Measurements from ENCODE around the gene EFHD1. TPM values are rescaled to one million over a fixed set of nuclear protein-coding genes. Genes with fewer than 3 reads are reported as not detected.

EFHD1 gene, protein sequence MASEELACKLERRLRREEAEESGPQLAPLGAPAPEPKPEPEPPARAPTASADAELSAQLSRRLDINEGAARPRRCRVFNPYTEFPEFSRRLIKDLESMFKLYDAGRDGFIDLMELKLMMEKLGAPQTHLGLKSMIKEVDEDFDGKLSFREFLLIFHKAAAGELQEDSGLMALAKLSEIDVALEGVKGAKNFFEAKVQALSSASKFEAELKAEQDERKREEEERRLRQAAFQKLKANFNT
- total RNA-seq (2016; rRNA removed; fragmentation: Illumina TruSeq; extraction: Trizol), result 0.09 and 0.17 TPM in 2 replicates
- total RNA-seq (2016; cell fraction: cytosol; rRNA removed; fragmentation: Illumina TruSeq; extraction: Trizol; ENCODE audit: low read depth), result not detected in 2 replicates
- total RNA-seq (2016; cell fraction: insoluble cytoplasmic fraction; rRNA removed; fragmentation: Illumina TruSeq; extraction: Trizol), result 0.19 TPM in 1 of 2 replicates, not detected in the other
- total RNA-seq (2016; cell fraction: membrane; rRNA removed; fragmentation: Illumina TruSeq; extraction: Trizol), result 0.14 and 0.19 TPM in 2 replicates
- 0.25 TPM in 1 of 2 replicates, not detected in the other for total RNA-seq (2016; cell fraction: nucleus; rRNA removed; fragmentation: Illumina TruSeq; extraction: Trizol)
- polyA plus RNA-seq (2011; rRNA removed), result 0.24 TPM in 1 of 2 replicates, not detected in the other
- 0.19 and 0.21 TPM in 2 replicates for polyA plus RNA-seq (2011; cell fraction: cytosol; rRNA removed)
- 0.19 TPM in 1 of 2 replicates, not detected in the other for polyA plus RNA-seq (2011; cell fraction: nucleus; rRNA removed)
- polyA plus RNA-seq (2012), result 0.51 and 0.62 TPM in 2 replicates
- not detected in 2 replicates for polyA plus RNA-seq (2016; cell fraction: cytosol; fragmentation: Illumina TruSeq; extraction: Trizol; ENCODE audit: low read depth)
- 0.23 and 0.31 TPM in 2 replicates for polyA plus RNA-seq (2016; cell fraction: insoluble cytoplasmic fraction; fragmentation: Illumina TruSeq; extraction: Trizol; ENCODE audit: low read depth)
- 0.17 and 0.29 TPM in 2 replicates for polyA plus RNA-seq (2016; cell fraction: membrane; fragmentation: Illumina TruSeq; extraction: Trizol; ENCODE audit: low read depth)
- polyA plus RNA-seq (2016; cell fraction: nucleus; fragmentation: Illumina TruSeq; extraction: Trizol; ENCODE audit: insufficient read depth, low read depth), result 0.20 TPM in 1 of 2 replicates, not detected in the other
- 0.16 and 0.32 TPM in 2 replicates for polyA minus RNA-seq (2011; rRNA and poly(A)+ RNA removed; ENCODE audit: low replicate concordance)
- not detected in 2 replicates for polyA minus RNA-seq (2011; cell fraction: cytosol; rRNA and poly(A)+ RNA removed)
- not detected in 2 replicates for polyA minus RNA-seq (2011; cell fraction: nucleus; rRNA and poly(A)+ RNA removed)
- Bru-seq, nascent RNA, result percentile 15 among the genes with signal in this experiment
- BruChase-seq, experiment 1, labeled RNA remaining after a 6-hour chase, result percentile 20 among the genes with signal in this experiment
- percentile 26 among the genes with signal in this experiment for BruChase-seq, experiment 2, labeled RNA remaining after a 2-hour chase
- long read RNA-seq, experiment 1, result 0 reads
- long read RNA-seq, experiment 2, result 0 reads

DNA sequence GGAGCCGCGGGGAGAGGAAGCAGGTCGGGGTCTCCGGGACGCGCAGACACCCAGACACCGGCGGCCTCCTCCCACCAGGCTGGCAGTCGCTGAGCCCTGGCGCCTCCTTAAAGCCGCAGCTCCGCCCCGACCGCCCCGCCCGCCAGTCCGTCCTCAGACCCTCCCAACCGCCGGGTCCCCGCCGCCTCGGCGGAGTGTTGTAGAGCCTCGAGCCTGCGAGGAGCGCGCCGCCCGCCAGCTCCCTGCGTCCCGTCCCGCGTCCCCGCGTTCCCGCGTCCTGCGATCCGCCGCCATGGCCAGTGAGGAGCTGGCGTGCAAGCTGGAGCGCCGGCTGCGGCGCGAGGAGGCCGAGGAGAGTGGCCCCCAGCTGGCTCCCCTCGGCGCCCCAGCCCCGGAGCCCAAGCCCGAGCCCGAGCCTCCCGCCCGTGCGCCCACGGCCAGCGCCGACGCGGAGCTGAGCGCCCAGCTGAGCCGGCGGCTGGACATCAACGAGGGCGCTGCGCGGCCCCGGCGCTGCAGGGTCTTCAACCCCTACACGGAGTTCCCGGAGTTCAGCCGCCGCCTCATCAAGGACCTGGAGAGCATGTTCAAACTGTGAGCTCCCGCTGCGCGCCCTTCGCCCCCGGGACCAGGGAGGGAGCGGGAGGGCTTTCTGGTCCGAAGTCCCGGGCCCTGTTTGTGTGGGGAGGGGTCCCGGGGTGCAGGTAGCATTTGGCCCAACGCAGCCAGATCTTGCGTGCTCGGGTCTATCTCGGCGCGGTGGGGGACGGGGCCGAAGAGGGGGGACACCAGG, at the start of gene EFHD1:
Gene EFHD1 (plus strand): TSS at position 192 of the 793 bp plus-strand sequence. CDS start 101 bp downstream, at position 293.
- peak within 1 kb of the TSS; percentile 85 for H3K4me2 ChIP-seq (ENCODE audit: low read depth, low read length)
- no TSS peak for BruUV-seq (replicated peaks)
- DNase-seq (ENCODE audit: low spot score), result no peak
- H3K27ac ChIP-seq (ENCODE audit: extremely low read length, insufficient read depth, low read length), result no peak within 1 kb of the TSS
- H2AFZ ChIP-seq (ENCODE audit: low read length), result no peak within 1 kb of the TSS
- H3K9ac ChIP-seq (ENCODE audit: insufficient read depth, low read depth, low read length), result no peak within 1 kb of the TSS
- ChIA-PET POLR2A (interaction anchor here (0.7 to 1.1 kb wide), 2 partner anchors 9 to 82 kb away, joined by 3 to 4 read pairs; no protein-coding TSS in a partner anchor), CTCF (ENCODE audit: low intra/inter-chr PET ratio, low total read pairs) (no interaction called here)
- ATAC-seq, result peak; percentile 72
- peak within 1 kb of the TSS; percentile 48 to 70 (median 62) for H3K4me3 ChIP-seq (replicated peaks in 1 of 3; ENCODE audit: insufficient read depth in 1 of 3, low read depth in 2 of 3, low read length in 3 of 3)
- peaks cover 15 to 54% of the 10 kb centered on the region in 2 experiments for H3K27me3 ChIP-seq (ENCODE audit: control insufficient read depth in 1 of 2, insufficient read depth in 2 of 2, low read length in 2 of 2)
- intact Hi-C loops (cut with micrococcal nuclease; ENCODE audit: unreplicated experiment), result no loop called here
- 0% methylated on average over 18 of the region's 90 CpGs for WGBS (ENCODE audit: low lambda C conversion rate)
- no peaks in the 10 kb centered on the region for H3K79me2 ChIP-seq (ENCODE audit: insufficient read depth, low read length)
- no peaks in the 10 kb centered on the region for H3K9me3 ChIP-seq (ENCODE audit: low read length)
- no peaks in the 10 kb centered on the region for H4K20me1 ChIP-seq (ENCODE audit: insufficient read depth, low read length)
- no peak for FAIRE-seq
- in situ Hi-C loops (cut with HindIII; ENCODE audit: extremely low pct_ligation_motif_present, low pct_unique_long_range_greater_than_20kb), result no loop called here
- H3K36me3 ChIP-seq (replicated peaks in 1 of 2; ENCODE audit: control insufficient read depth in 1 of 2, insufficient read depth in 2 of 2, low read length in 2 of 2), result no peaks in the 10 kb centered on the region
- peaks cover 27% of the 10 kb centered on the region for H3K4me1 ChIP-seq (ENCODE audit: insufficient read depth, low read length)
- TF ChIP-seq ZBTB20 (CRISPR knock-in tag; IDR thresholded peaks at IDR 0.05; ENCODE audit: borderline replicate concordance, low read depth) (peak; percentile 29; the same call in 1 of the 2 replicates), ZNF780A (CRISPR knock-in tag; IDR thresholded peaks at IDR 0.05) (peak; percentile 85; the same call in 1 of the 2 replicates), SAFB2 (CRISPR knock-in tag; IDR thresholded peaks at IDR 0.05; ENCODE audit: borderline replicate concordance, low read depth) (peak; percentile 65; the same call in 1 of the 2 replicates), ZNF883 (CRISPR knock-in tag; IDR thresholded peaks at IDR 0.05; ENCODE audit: not compliant biosample characterization) (peak; percentile 98), ZNF563 (CRISPR knock-in tag; IDR thresholded peaks at IDR 0.05) (peak; percentile 99), ZBTB7A (CRISPR knock-in tag; IDR thresholded peaks at IDR 0.05) (peak; percentile 52), PRPF4 (IDR thresholded peaks at IDR 0.05; ENCODE audit: low read depth, low read length, poor library complexity, severe bottlenecking) (no peak), FLYWCH1 (CRISPR knock-in tag; IDR thresholded peaks at IDR 0.05) (peak; percentile 97; the same call in 1 of the 2 replicates)
- TF ChIP-seq, protein P1, sequence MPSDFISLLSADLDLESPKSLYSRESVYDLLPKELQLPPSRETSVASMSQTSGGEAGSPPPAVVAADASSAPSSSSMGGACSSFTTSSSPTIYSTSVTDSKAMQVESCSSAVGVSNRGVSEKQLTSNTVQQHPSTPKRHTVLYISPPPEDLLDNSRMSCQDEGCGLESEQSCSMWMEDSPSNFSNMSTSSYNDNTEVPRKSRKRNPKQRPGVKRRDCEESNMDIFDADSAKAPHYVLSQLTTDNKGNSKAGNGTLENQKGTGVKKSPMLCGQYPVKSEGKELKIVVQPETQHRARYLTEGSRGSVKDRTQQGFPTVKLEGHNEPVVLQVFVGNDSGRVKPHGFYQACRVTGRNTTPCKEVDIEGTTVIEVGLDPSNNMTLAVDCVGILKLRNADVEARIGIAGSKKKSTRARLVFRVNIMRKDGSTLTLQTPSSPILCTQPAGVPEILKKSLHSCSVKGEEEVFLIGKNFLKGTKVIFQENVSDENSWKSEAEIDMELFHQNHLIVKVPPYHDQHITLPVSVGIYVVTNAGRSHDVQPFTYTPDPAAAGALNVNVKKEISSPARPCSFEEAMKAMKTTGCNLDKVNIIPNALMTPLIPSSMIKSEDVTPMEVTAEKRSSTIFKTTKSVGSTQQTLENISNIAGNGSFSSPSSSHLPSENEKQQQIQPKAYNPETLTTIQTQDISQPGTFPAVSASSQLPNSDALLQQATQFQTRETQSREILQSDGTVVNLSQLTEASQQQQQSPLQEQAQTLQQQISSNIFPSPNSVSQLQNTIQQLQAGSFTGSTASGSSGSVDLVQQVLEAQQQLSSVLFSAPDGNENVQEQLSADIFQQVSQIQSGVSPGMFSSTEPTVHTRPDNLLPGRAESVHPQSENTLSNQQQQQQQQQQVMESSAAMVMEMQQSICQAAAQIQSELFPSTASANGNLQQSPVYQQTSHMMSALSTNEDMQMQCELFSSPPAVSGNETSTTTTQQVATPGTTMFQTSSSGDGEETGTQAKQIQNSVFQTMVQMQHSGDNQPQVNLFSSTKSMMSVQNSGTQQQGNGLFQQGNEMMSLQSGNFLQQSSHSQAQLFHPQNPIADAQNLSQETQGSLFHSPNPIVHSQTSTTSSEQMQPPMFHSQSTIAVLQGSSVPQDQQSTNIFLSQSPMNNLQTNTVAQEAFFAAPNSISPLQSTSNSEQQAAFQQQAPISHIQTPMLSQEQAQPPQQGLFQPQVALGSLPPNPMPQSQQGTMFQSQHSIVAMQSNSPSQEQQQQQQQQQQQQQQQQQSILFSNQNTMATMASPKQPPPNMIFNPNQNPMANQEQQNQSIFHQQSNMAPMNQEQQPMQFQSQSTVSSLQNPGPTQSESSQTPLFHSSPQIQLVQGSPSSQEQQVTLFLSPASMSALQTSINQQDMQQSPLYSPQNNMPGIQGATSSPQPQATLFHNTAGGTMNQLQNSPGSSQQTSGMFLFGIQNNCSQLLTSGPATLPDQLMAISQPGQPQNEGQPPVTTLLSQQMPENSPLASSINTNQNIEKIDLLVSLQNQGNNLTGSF (CRISPR knock-in tag; IDR thresholded peaks at IDR 0.05), result peak; percentile 98

All from HepG2 (cell line).